Aorta (tissue), 5 donors: ENCODE data around the gene TIPRL. TPM values are rescaled to one million over a fixed set of nuclear protein-coding genes. Genes with fewer than 3 reads are reported as not detected.

Experiments used
- ATAC-seq: fragments of 200-7000 bp; cut with Tn5 transposase; one replicate; pipeline ENCODE4 v1.9.1; 2022; ENCODE audit warnings: moderate library complexity; ENCODE audit not compliant: low FRiP score
- DNase-seq, 2 donors: peaks; one replicate each; pipeline ENCODE4 v3.0.0-alpha.2; 2020
- H3K27ac ChIP-seq, 2 donors: one replicate each; pipeline ENCODE4 v1.5.1; 2013; ENCODE audit warnings: low read length in 2 of 2, mild to moderate bottlenecking in 2 of 2, moderate library complexity in 2 of 2, control low read depth in 1 of 2, inconsistent platforms in 1 of 2, low read depth in 1 of 2
- H3K27me3 ChIP-seq, 2 donors: one replicate each; pipeline ENCODE4 v1.6.1; 2013; ENCODE audit warnings: control low read depth in 1 of 2, low read length in 1 of 2, mild to moderate bottlenecking in 1 of 2, moderate library complexity in 1 of 2; ENCODE audit not compliant: insufficient read depth in 2 of 2, control insufficient read depth in 1 of 2
- H3K36me3 ChIP-seq, 2 donors: one replicate each; pipeline ENCODE4 v1.6.1; 2013; ENCODE audit warnings: control low read depth in 1 of 2, low read length in 1 of 2, mild to moderate bottlenecking in 1 of 2; ENCODE audit not compliant: insufficient read depth in 2 of 2, control insufficient read depth in 1 of 2
- H3K4me1 ChIP-seq, 2 donors: one replicate each; pipeline ENCODE4 v1.6.1; 2013; ENCODE audit warnings: low read length in 2 of 2, control low read depth in 1 of 2, mild to moderate bottlenecking in 1 of 2, moderate library complexity in 1 of 2; ENCODE audit not compliant: insufficient read depth in 2 of 2, control insufficient read depth in 1 of 2
- H3K4me3 ChIP-seq, 2 donors: one replicate each; pipeline ENCODE4 v1.5.1; 2013; ENCODE audit warnings: low read length in 2 of 2, control low read depth in 1 of 2, mild to moderate bottlenecking in 1 of 2
- H3K9me3 ChIP-seq: one replicate; pipeline ENCODE4 v1.6.1; 2013; ENCODE audit warnings: mild to moderate bottlenecking, low read length; ENCODE audit not compliant: control insufficient read depth
- WGBS, 2 donors: extraction: QIAGEN DNeasy Blood & Tissue Kit; methylation state at CpG; one replicate each; pipeline ENCODE4 v1.1.7; 2013; 5-methylcytosine and 5-hydroxymethylcytosine counted together
- intact Hi-C, 2 donors: fragments of 100-400 bp; cut with DNase I; formaldehyde crosslinking; loops; one replicate each; pipeline versions ENCODE4 v1.14.2 to v1.15.0; 2022
- polyA plus RNA-seq, 2 donors: library from polyadenylated mRNA; stranded (reverse); fragments of 200-250 nt; gene quantifications; one replicate each; pipeline ENCODE4 v1.2.3, GENCODE V29; 2013
- total RNA-seq, 2 donors: library from RNA; stranded (reverse); fragmentation: NEBNext Ultra II Directional; extraction: Animal tissue kit (Norgen Biotek cat#: 25700); gene quantifications; one replicate each; pipeline ENCODE4 v1.2.1, GENCODE V29; 2021
- donor health status: healthy with polysubstance abuse.
- donor health status: Bipolar disorder and iron deficiency.
- donor health status: DM: no; HTN: no; CAD: no.
- donor health status: DM: no; HTN: no; CAD: no.
- donor health status: DM: yes; HTN: yes; CAD: no.

TIPRL gene
- total and polyA plus RNA-seq, 4 donors, result 14.3 to 28.9 (median 22.4) TPM

GRCh38 chr1:168137515-168137821 lies 41.3 kb upstream of the TIPRL start:
- intact Hi-C loops, result loop anchor here in 1 of 2 donors (5.0 kb wide), 1 partner anchor 50 kb away; no protein-coding TSS in a partner anchor
- H3K4me1 ChIP-seq, result no peaks in the 10 kb centered on the region
- no peak for DNase-seq
- H3K27me3 ChIP-seq, result no peaks in the 10 kb centered on the region
- H3K36me3 ChIP-seq, result no peaks in the 10 kb centered on the region
- 0% methylated on average over 6 of the region's 6 CpGs for WGBS, 2 donors
- peak; percentile 35 for ATAC-seq
- H3K27ac ChIP-seq, result peak overlapping the region; percentile 18 to 20
- H3K4me3 ChIP-seq, result peak overlapping the region; percentile 61 to 89
- no peaks in the 10 kb centered on the region for H3K9me3 ChIP-seq

- Histone ChIP-seq H3K36me3 (no peaks in the 10 kb centered on the region), H3K27me3 (no peaks in the 10 kb centered on the region), H3K9me3 (no peaks in the 10 kb centered on the region), H3K27ac (peak overlapping the region; percentile 18 to 19), H3K4me3 (no peak overlapping the region), H3K4me1 (no peaks in the 10 kb centered on the region)
- 58 to 61% methylated on average over 5 of the region's 5 CpGs for WGBS, 2 donors
- DNase-seq (no peak), ATAC-seq (no peak)
- intact Hi-C loops, result loop anchor here in 1 of 2 donors (5.0 kb wide), 1 partner anchor 51 kb away; no protein-coding TSS in a partner anchor
Observed at GRCh38 chr1:168138134-168138533, 40.6 kb upstream of the TIPRL start.

GRCh38 chr1:168139070-168139469 lies 39.7 kb upstream of the TIPRL start:
- Histone ChIP-seq H3K9me3 (no peaks in the 10 kb centered on the region), H3K27ac (no peak overlapping the region), H3K4me3 (no peak overlapping the region), H3K4me1 (no peaks in the 10 kb centered on the region), H3K27me3 (no peaks in the 10 kb centered on the region), H3K36me3 (no peaks in the 10 kb centered on the region)
- DNase-seq (no peak), ATAC-seq (no peak)
- intact Hi-C loops, result loop anchor here in 1 of 2 donors (5.0 kb wide), 1 partner anchor 52 kb away; no protein-coding TSS in a partner anchor

- no peak overlapping the region for H3K4me3 ChIP-seq
- no peak for ATAC-seq
- H3K4me1 ChIP-seq, result no peaks in the 10 kb centered on the region
- no peaks in the 10 kb centered on the region for H3K36me3 ChIP-seq
- no peaks in the 10 kb centered on the region for H3K9me3 ChIP-seq
- no peak overlapping the region for H3K27ac ChIP-seq
- intact Hi-C loops, result loop anchor here in 1 of 2 donors (10.0 kb wide), 1 partner anchor 83 kb away; the partner anchor contains the start of gene SFT2D2
- no peak for DNase-seq
- whole genome bisulfite sequencing, 2 donors, result 96 to 98% methylated on average over 3 of the region's 3 CpGs
- H3K27me3 ChIP-seq, result no peaks in the 10 kb centered on the region
Observed at GRCh38 chr1:168141871-168142385, 36.8 kb upstream of the TIPRL start.

GRCh38 chr1:168145184-168146159 lies 33.3 kb upstream of the TIPRL start:
- H3K27ac ChIP-seq, result no peak overlapping the region

GRCh38 chr1:168146160-168146539 lies 32.6 kb upstream of the TIPRL start:
- Histone ChIP-seq H3K4me3 (no peak overlapping the region), H3K27ac (no peak overlapping the region), H3K4me1 (no peaks in the 10 kb centered on the region), H3K9me3 (no peaks in the 10 kb centered on the region), H3K36me3 (no peaks in the 10 kb centered on the region), H3K27me3 (no peaks in the 10 kb centered on the region)
- 60 to 89% methylated on average over 3 to 5 of the region's 5 CpGs for WGBS, 2 donors
- ATAC-seq (no peak), DNase-seq (no peak)
- intact Hi-C loops, result loop anchor here in 1 of 2 donors (10.0 kb wide), 1 partner anchor 79 kb away; the partner anchor contains the start of gene SFT2D2

More at GRCh38 chr1:168145184-168146159, 33.3 kb upstream of the TIPRL start:
- intact Hi-C loops, result loop anchor here in 1 of 2 donors (10.0 kb wide), 1 partner anchor 79 kb away; the partner anchor contains the start of gene SFT2D2
- Histone ChIP-seq H3K4me3 (no peak overlapping the region), H3K9me3 (no peaks in the 10 kb centered on the region), H3K4me1 (no peaks in the 10 kb centered on the region), H3K27me3 (no peaks in the 10 kb centered on the region), H3K36me3 (no peaks in the 10 kb centered on the region)
- peak; percentile 94 to 97 for DNase-seq
- 22 to 23% methylated on average over 14 to 15 of the region's 15 CpGs for WGBS, 2 donors
- peak; percentile 87 for ATAC-seq

GRCh38 chr1:168146626-168147025 lies 32.1 kb upstream of the TIPRL start:
- Histone ChIP-seq H3K4me3 (no peak overlapping the region), H3K4me1 (no peaks in the 10 kb centered on the region), H3K9me3 (no peaks in the 10 kb centered on the region), H3K27me3 (no peaks in the 10 kb centered on the region), H3K27ac (no peak overlapping the region), H3K36me3 (no peaks in the 10 kb centered on the region)
- DNase-seq (no peak), ATAC-seq (no peak)
- intact Hi-C loops, result loop anchor here in 1 of 2 donors (10.0 kb wide), 1 partner anchor 78 kb away; the partner anchor contains the start of gene SFT2D2
- WGBS, 2 donors, result 85 to 89% methylated on average over 11 of the region's 11 CpGs

GRCh38 chr1:168148916-168149315 lies 29.8 kb upstream of the TIPRL start:
- Histone ChIP-seq H3K36me3 (no peaks in the 10 kb centered on the region), H3K27me3 (no peaks in the 10 kb centered on the region), H3K4me1 (no peaks in the 10 kb centered on the region), H3K4me3 (peak overlapping the region; percentile 11 to 32), H3K9me3 (no peaks in the 10 kb centered on the region), H3K27ac (no peak overlapping the region)
- 4 to 6% methylated on average over 4 of the region's 4 CpGs for WGBS, 2 donors
- ATAC-seq (no peak), DNase-seq (no peak)
- intact Hi-C loops, result loop anchor here in 1 of 2 donors (10.0 kb wide), 1 partner anchor 76 kb away; the partner anchor contains the start of gene SFT2D2
